C4-2B (cell line): ENCODE results near the gene RABEP2.

ENCODE experiments used
- H3K27ac ChIP-seq: fragments of 450-650 bp; 2 replicates; pipeline ENCODE4 v1.5.1; 2017
- CTCF ChIP-seq: fragments of 450-650 bp; conservative IDR thresholded peaks from 2 replicates; pipeline ENCODE4 v1.5.1; 2017; ENCODE audit warnings: mild to moderate bottlenecking
- ZFX ChIP-seq: fragments of 450-650 bp; IDR thresholded peaks from 2 replicates; pipeline ENCODE4 v1.6.1; 2017

Gene RABEP2

GRCh38 chr16:28863929-28864793 lies 60.9 kb downstream of the RABEP2 start:
- peak overlapping the region; percentile 83 for H3K27ac ChIP-seq
- TF ChIP-seq ZFX (no peak), CTCF (no peak)

- H3K27ac ChIP-seq: no peak overlapping the region
- no peak for TF ChIP-seq ZFX
These were observed 65.7 kb downstream of the RABEP2 start for GRCh38 chr16:28859326-28859725.

GRCh38 chr16:28858421-28858820 lies 66.6 kb downstream of the RABEP2 start:
- H3K27ac ChIP-seq: no peak overlapping the region
- TF ChIP-seq CTCF (no peak), ZFX (no peak)
